ENCODE measurements around the gene FOXO4.

- TF ChIP-seq TCF12 (IDR thresholded peaks at IDR 0.05; ENCODE audit: low read depth): no peak
- no peak for TF ChIP-seq TAF1 (IDR thresholded peaks at IDR 0.05; ENCODE audit: low read depth)
- no peak for TF ChIP-seq FOXM1 (IDR thresholded peaks at IDR 0.05; ENCODE audit: borderline replicate concordance, low read depth)
- TF ChIP-seq USF1 (IDR thresholded peaks at IDR 0.05): no peak
- TF ChIP-seq NFIC (IDR thresholded peaks at IDR 0.05): no peak
- no peak for TF ChIP-seq RAD21 (IDR thresholded peaks at IDR 0.05; ENCODE audit: low read depth)
- no peak for TF ChIP-seq EP300 (IDR thresholded peaks at IDR 0.05; ENCODE audit: borderline replicate concordance)
- no peak for TF ChIP-seq ZBTB7A (IDR thresholded peaks at IDR 0.05; ENCODE audit: low read depth)
- TF ChIP-seq REST (IDR thresholded peaks at IDR 0.05; ENCODE audit: low read depth): no peak
- no peak for TF ChIP-seq MAX (IDR thresholded peaks at IDR 0.05)
- no peak for TF ChIP-seq CEBPB (IDR thresholded peaks at IDR 0.05)
- TF ChIP-seq CREB1 (IDR thresholded peaks at IDR 0.05; ENCODE audit: low read depth): no peak
These were observed 4.4 kb upstream of the FOXO4 start for GRCh38 chrX:71091263-71091662.

All from Ishikawa (cell line).